ENCODE data around the gene PRICKLE2.

Gene PRICKLE2

DNA sequence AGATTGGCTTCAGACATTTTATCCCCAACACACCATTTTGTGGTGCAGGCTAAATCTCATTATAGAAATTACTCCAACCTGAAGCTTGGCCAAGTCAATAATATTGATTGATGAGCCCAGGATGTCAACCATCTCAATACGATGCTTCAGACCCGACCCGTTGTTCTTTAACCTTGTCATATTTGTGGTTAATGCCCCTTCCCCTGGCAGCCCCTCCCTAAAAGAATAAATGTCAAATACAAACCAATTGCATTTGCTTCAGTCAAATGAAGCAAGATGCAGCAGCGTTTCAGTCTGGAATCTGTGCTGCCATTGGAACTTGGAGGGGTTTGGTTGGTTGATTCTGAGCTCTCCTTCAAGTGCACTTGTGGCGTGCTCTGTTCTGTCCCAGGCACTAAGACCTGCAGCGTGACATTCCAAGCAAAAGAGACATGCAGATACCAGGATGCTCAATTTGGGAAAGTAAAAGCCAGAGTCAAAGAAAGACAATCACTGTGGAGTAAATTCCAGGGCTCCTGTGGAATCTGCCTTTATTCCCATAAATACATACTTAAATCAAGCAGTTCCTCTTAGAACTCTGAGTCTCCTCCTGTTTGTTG is 178.2 kb downstream of the PRICKLE2 start:
- no peak for DNase-seq (ENCODE audit: low read depth in 2 of 2)

GRCh38 chr3:64046592-64046991 is 178.7 kb downstream of the PRICKLE2 start:
- DNase-seq (ENCODE audit: low read depth in 2 of 2), result no peak

GRCh38 chr3:64042952-64043351 is 182.3 kb downstream of the PRICKLE2 start:
- no peak for DNase-seq (ENCODE audit: low read depth in 2 of 2)
